Nephron (organoid): ENCODE results near the gene HSCB.
A peak's percentile ranks its signal among the peaks of the same experiment; 100 is the strongest.
"Not testable (repeated sequence)": the region's sequence is repeated elsewhere in the genome, so short reads cannot be mapped to it uniquely, and the experiment has no call there.

ENCODE experiments used
- H3K27ac Mint-ChIP-seq, 3 experiments: 2 replicates each; pipeline ENCODE4 v1.8.0; 2020; ENCODE audit warnings: mixed read lengths in 3 of 3, mild to moderate bottlenecking in 2 of 3, moderate library complexity in 1 of 3
- H3K27me3 Mint-ChIP-seq: 2 replicates; pipeline ENCODE4 v1.8.0; 2021; ENCODE audit warnings: low read depth, mild to moderate bottlenecking, moderate library complexity, mixed read lengths
- H3K36me3 Mint-ChIP-seq: 2 replicates; pipeline ENCODE4 v1.8.0; 2020; ENCODE audit warnings: low read depth, mixed read lengths
- H3K4me1 Mint-ChIP-seq: 2 replicates; pipeline ENCODE4 v1.8.0; 2020; ENCODE audit warnings: mixed read lengths
- H3K4me3 Mint-ChIP-seq, 3 experiments: 2 replicates each; pipeline ENCODE4 v1.8.0; 2020; ENCODE audit warnings: mild to moderate bottlenecking in 3 of 3, mixed read lengths in 3 of 3, moderate library complexity in 2 of 3
- H3K9me3 Mint-ChIP-seq: 2 replicates; pipeline ENCODE4 v1.8.0; 2020; ENCODE audit warnings: mixed read lengths
- CTCF ChIP-seq, 3 experiments: fragments of 200-600 bp; sonication (generic); IDR thresholded peaks; one replicate each; pipeline ENCODE4 v1.5.0; 2021; ENCODE audit warnings: antibody characterized with exemption in 3 of 3; ENCODE audit not compliant: unreplicated experiment in 3 of 3

Gene HSCB

GRCh38 chr22:28798810-28799605 is 57.2 kb downstream of the HSCB start:
- Mint-ChIP-seq H3K4me1 (peaks cover 36% of the 10 kb centered on the region), H3K27me3 (no peaks in the 10 kb centered on the region), H3K4me3 (peak overlapping the region; percentile 85 to 87 (median 86)), H3K36me3 (peaks cover 47% of the 10 kb centered on the region), H3K27ac (peak overlapping the region; percentile 79 to 90 (median 85)), H3K9me3 (no peaks in the 10 kb centered on the region)
- no peak for TF ChIP-seq CTCF (IDR thresholded peaks at IDR 0.05; ENCODE audit: unreplicated experiment in 3 of 3)

- no peak for TF ChIP-seq CTCF (IDR thresholded peaks at IDR 0.05; ENCODE audit: unreplicated experiment in 3 of 3)
- Mint-ChIP-seq H3K4me1 (peaks cover 36% of the 10 kb centered on the region), H3K36me3 (peaks cover 40% of the 10 kb centered on the region), H3K4me3 (peak overlapping the region; percentile 85 to 87 (median 86)), H3K27ac (peak overlapping the region; percentile 79 to 90 (median 85)), H3K9me3 (no peaks in the 10 kb centered on the region), H3K27me3 (no peaks in the 10 kb centered on the region)
Measured at GRCh38 chr22:28799606-28800307, 57.9 kb downstream of the HSCB start.

GRCh38 chr22:28800308-28801041 is 58.6 kb downstream of the HSCB start, which contains the start of gene XBP1:
Gene XBP1 (minus strand): TSS chr22:28800569.
- H3K27me3 Mint-ChIP-seq, result no peaks in the 10 kb centered on the region
- peak within 1 kb of the TSS; percentile 97 to 99 (median 99) for H3K27ac Mint-ChIP-seq
- no peaks in the 10 kb centered on the region for H3K9me3 Mint-ChIP-seq
- H3K4me3 Mint-ChIP-seq, result peak within 1 kb of the TSS; percentile 85 to 87 (median 86)
- TF ChIP-seq CTCF (IDR thresholded peaks at IDR 0.05; ENCODE audit: unreplicated experiment in 3 of 3), result no peak
- H3K4me1 Mint-ChIP-seq, result peaks cover 36% of the 10 kb centered on the region
- peaks cover 33% of the 10 kb centered on the region for H3K36me3 Mint-ChIP-seq

- peak overlapping the region; percentile 75 to 87 (median 86) for H3K4me3 Mint-ChIP-seq
- H3K27ac Mint-ChIP-seq, result peak overlapping the region; percentile 76 to 92 (median 84)
- H3K9me3 Mint-ChIP-seq, result no peaks in the 10 kb centered on the region
- no peak for TF ChIP-seq CTCF (IDR thresholded peaks at IDR 0.05; ENCODE audit: unreplicated experiment in 3 of 3)
- no peaks in the 10 kb centered on the region for H3K27me3 Mint-ChIP-seq
- peaks cover 18% of the 10 kb centered on the region for H3K36me3 Mint-ChIP-seq
- peaks cover 28% of the 10 kb centered on the region for H3K4me1 Mint-ChIP-seq
Measured at GRCh38 chr22:28801845-28802594, 60.2 kb downstream of the HSCB start.

- peak overlapping the region; percentile 76 to 92 (median 84) for H3K27ac Mint-ChIP-seq
Measured at GRCh38 chr22:28802595-28803123, 60.8 kb downstream of the HSCB start.

GRCh38 chr22:28805426-28805825 is 63.6 kb downstream of the HSCB start:
- not testable (repeated sequence) for H3K4me3 Mint-ChIP-seq, H3K27me3 Mint-ChIP-seq, H3K27ac Mint-ChIP-seq, H3K9me3 Mint-ChIP-seq, H3K36me3 Mint-ChIP-seq
- H3K4me1 Mint-ChIP-seq, result peaks cover 18% of the 10 kb centered on the region

More at GRCh38 chr22:28802595-28803123, 60.8 kb downstream of the HSCB start:
- H3K9me3 Mint-ChIP-seq, result no peaks in the 10 kb centered on the region
- H3K4me3 Mint-ChIP-seq, result peak overlapping the region; percentile 75 to 87 (median 86)
- TF ChIP-seq CTCF (IDR thresholded peaks at IDR 0.05; ENCODE audit: unreplicated experiment in 3 of 3), result peak in 1 of 3 experiments; percentile 13
- peaks cover 28% of the 10 kb centered on the region for H3K4me1 Mint-ChIP-seq
- no peaks in the 10 kb centered on the region for H3K27me3 Mint-ChIP-seq
- peaks cover 13% of the 10 kb centered on the region for H3K36me3 Mint-ChIP-seq
